SKM-1 treated with dmso at 0.1 percent for 144 hours (cell line): Measurements from ENCODE around the gene GMCL1.
"Not testable (repeated sequence)": the region's sequence is repeated elsewhere in the genome, so short reads cannot be mapped to it uniquely, and the experiment has no call there.

Experiments used
- DNase-seq: peaks from one replicate; lab custom pipeline; 2025; ENCODE audit not compliant: unreplicated experiment; lab: John Stamatoyannopoulos, UW

The GMCL1 gene

DNA sequence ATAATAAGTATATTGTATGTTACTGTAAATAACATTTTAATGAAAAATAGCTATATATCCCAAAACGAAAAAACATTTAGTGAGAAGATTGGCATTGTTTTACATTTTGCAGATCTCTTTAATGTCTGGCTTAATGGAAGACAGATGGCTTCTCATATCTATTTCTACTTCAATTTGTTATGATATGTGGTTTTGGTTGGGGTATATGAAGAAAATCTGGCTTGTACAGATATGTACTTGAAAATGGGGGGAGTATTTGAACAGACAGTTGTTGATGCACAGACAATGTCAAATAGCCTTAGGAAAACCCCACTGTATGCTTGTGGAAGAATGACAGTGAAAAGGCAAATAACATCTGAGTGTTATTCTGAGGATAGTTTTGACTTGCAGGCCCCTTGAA, 23.6 kb upstream of the GMCL1 start:
- no peak for DNase-seq

GRCh38 chr2:69807821-69808540, 21.5 kb upstream of the GMCL1 start:
- no peak for DNase-seq

DNA sequence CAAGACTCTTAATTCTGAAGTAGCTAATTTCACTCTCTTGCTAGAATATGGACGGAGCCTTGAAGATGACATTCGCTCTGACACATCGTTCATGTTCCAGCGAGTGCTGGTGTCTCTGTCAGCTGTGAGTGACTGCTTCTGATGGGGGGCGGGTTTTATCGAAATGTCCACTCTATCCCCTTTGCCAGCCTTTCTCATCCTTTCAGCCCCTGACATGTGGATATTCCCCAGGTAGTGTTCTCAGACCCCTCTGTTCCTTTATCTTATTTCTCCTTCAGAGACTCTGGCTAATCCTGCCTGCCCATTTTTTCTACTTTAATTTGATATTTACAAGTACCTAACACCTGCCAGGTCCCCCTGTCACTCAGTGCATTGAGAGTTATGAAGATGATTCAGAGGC, 18.9 kb upstream of the GMCL1 start:
- DNase-seq = no peak

- no peak for DNase-seq
Observed at GRCh38 chr2:69811018-69811417, 18.4 kb upstream of the GMCL1 start.

- no peak for DNase-seq
Observed at GRCh38 chr2:69811591-69811990, 17.9 kb upstream of the GMCL1 start.

DNA sequence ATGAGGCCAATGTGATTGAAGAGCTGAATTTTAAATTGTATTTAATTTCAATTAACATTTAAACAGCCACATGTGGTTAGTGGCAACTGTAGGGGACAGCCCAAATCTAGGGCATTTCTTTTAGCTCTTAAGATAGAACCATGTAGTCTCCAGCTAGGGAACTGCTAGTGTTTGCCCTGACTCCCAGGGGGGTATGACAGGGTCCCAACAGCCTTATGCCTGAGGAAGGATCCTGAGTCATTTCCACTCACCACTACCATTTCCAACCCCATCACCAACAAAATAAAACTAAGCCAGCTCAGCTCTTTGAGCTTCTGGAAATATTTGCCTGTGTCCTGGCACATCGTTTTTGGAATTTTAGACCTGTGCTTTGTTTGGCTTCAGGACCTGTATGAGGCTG, 13.7 kb upstream of the GMCL1 start:
- DNase-seq = no peak

DNA sequence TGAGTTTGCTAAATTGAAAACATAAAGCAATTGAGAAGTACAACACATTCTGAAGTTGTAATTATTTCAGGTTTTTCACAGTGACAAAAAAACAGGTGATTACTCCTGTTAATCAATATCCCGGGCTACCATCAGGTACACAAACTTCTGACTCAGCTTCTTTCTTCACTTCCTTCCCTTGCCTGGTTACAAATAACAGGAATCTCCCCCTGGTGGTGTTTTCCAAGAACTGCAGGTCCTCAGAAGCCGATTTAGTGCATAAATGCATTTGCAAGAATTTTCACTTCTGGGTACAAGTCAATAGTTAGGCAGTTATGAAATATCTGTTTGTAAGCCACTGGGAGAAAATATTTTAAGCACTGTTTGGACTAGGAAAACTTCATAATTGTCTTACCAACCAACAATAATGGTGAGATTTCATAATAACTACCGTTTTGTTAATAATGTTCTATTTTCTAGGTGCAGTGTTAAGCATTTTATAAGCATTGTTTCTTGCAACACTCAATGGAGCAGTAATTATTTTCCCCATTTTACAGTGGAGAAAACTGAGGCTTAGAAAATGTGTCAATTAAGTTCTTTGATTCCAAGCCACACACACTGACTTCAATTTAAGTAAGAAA, 12.4 kb upstream of the GMCL1 start:
- peak; percentile 81 for DNase-seq

GRCh38 chr2:69817729-69818501, 11.5 kb upstream of the GMCL1 start:
- no peak for DNase-seq

- no peak for DNase-seq
Observed at GRCh38 chr2:69827796-69828540, 1.5 kb upstream of the GMCL1 start.

DNA sequence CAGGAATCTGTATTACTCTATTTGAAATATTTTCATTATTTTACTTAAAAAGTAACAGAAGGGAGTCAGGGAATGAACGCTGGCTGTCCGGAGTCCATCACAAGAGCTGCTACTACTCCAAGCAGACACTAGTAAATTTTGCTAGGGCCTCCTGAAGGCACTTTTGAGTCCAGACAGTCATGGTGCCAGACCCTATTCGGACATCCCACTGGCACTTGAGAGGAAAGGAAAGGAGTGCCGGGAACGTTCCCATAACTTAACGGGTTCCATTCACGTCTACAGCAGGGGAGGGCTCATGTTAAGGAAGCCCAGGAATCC, 563 bp upstream of the GMCL1 start:
- DNase-seq = peak; percentile 25

- peak; percentile 42 for DNase-seq
Observed at GRCh38 chr2:69830045-69830905, 815 bp downstream of the GMCL1 start.

DNA sequence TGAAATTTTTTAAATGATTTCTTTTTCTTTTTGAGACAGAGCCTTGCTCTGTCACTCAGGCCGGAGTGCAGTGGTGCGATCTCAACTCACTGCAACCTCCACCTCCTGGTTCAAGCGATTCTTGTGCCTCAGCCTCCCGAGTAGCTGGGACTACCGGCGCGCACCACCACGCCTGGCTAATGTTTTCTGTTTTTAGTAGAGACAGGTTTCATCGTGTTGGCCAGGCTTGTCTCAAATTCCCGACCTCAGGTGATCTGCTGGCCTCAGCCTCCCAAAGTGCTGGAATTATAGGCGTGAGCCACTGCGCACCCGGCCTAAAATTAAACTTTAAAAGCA, 1.4 kb downstream of the GMCL1 start:
- DNase-seq = not testable (repeated sequence)

DNA sequence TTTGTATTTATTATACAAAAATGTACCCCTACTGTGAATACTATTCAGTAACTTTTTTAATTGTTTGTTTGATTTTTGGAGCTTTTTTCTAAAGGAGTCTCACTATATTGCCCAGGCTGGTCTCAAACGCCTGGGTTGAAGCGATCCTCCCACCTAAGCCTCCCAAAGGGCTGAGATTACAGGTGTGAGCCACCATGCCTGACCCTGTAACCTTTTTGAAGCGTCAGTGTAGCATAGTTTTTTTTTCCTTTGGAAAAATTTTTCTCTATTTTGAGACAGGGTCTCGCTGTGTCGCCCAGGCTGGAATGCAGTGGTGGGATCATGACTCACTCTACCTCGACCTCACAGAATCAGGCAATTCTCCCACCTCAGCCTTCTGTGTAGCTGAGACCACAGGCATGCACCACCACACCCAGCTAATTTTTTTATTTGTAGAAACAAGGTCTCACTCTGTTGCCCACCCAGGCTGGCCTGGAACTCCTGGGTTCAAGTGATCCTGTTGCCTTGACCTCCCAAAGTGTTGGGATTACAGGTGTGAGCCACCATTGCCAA, 2.0 kb downstream of the GMCL1 start:
- no peak for DNase-seq

DNA sequence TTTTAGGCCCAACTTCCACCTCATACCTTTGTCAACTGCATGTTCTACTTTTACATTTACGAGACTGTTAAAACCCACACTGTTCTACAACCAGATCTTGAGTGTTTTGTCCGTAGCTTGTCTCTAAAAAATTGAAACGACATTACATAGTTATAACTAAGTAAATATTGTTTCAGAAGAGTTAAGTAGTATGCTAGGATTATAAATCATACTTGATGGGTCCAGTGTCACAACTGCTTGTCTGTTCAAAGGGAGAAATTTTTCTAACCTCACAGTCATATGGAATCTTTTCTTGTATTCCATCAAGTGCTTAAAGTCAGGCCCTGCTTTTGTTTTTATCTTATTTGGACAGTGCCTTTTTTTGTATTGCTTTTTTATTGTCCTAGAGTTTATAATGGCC, 4.3 kb downstream of the GMCL1 start:
- DNase-seq = no peak

DNA sequence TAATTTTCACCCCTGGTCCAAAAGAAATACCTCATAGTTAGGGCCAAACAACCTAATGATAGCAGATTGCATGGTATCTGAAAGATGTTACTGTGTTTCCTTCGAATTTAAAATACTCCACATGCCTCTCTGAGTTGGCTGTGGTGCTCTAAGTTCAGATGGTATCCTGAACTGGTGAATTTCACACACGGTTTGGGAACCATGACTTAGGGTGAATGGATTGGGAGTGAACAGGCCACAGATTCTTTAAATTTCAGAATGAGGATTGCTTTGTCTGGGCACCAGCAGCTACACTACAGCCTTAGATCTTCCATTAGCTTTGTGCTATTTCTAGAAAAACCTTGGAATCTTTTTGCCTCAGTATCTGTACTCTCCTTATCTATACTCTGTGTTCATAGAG, 6.2 kb downstream of the GMCL1 start:
- no peak for DNase-seq

- DNase-seq = no peak
Observed at GRCh38 chr2:69836316-69836715, 6.9 kb downstream of the GMCL1 start.

DNA sequence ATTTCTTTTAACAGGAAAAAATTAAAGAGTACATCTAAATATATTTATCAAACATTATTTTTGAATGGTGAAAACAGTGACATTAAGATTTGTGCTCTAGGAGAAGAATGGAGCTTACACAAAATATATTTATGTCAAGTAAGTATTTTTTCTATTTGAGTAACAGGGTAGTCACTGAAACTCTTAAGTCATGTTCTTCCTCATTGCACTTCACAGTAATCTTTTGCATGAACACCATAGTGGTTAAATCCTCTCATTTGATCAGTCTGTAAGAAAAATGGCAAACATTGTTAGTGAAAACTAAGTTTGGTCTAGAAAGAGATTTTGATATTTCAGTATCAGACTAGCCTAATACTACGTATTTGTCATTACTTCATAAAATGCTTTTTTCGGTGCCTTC, 8.1 kb downstream of the GMCL1 start:
- DNase-seq = no peak

DNA sequence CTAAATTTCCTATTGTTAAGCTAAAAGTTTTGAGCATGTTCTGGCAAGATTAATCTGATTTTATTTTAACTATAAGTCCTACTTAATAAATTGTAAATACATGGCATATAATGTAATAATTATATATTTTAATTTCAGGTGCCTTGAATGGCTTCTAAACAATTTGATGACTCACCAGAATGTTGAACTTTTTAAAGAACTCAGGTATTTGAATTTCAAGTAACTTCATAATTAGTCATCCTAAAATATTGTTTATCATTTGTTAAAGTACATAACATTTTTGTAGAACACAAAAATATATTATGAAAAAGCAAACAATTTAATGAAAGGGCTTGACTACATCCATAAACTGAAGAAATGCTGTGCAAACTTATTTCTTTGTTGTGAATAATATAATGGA, 14.5 kb downstream of the GMCL1 start:
- no peak for DNase-seq

DNA sequence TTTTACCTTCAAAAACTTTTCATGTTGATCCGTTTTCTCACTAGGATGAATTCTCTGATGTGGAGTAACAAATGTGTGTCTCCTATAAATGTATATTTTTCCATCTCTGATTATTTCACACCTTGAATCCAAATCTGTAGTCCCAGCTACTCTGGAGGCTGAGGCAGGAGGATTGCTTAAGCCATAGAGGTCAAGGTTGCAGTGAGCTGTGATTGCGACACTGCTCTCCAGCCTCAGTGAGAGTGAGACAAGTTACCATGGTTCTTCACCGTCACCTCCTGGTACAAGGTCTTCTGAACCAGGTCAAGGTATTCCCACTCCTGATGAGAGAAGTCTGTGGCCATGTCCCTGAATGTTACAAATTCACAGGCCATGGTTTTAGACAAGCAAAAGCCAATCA, 15.1 kb downstream of the GMCL1 start:
- DNase-seq = no peak

GRCh38 chr2:69846182-69847067, 17.0 kb downstream of the GMCL1 start:
- DNase-seq = no peak
